Raji (cell line): ENCODE data around the gene MS4A4A.

Experiments used
- POLR2A ChIP-seq: IDR thresholded peaks from 2 replicates; pipeline ENCODE4 v1.6.1; 2011; ENCODE audit warnings: low read depth, low read length, control low read depth; ENCODE audit not compliant: insufficient read depth

MS4A4A gene

GRCh38 chr11:60280412-60280811 is at the start of gene MS4A4A:
TSS of gene MS4A4A (plus strand) at chr11:60280666. CDS start at chr11:60280676, 10 bp downstream.
- no peak for TF ChIP-seq POLR2A

GRCh38 chr11:60230681-60231080 is 49.8 kb upstream of the MS4A4A start:
- no peak for TF ChIP-seq POLR2A

GRCh38 chr11:60235321-60235720 is 45.1 kb upstream of the MS4A4A start:
- no peak for TF ChIP-seq POLR2A

- TF ChIP-seq POLR2A: no peak
Measured at GRCh38 chr11:60240662-60241061, 39.8 kb upstream of the MS4A4A start.

GRCh38 chr11:60241786-60242185 is 38.7 kb upstream of the MS4A4A start:
- no peak for TF ChIP-seq POLR2A

- TF ChIP-seq POLR2A: no peak
Measured at GRCh38 chr11:60242740-60243239, 37.7 kb upstream of the MS4A4A start, which contains the start of gene MS4A4E. TSS of gene MS4A4E (minus strand) at chr11:60243137. CDS start at chr11:60230055, 13,082 bp downstream.

- TF ChIP-seq POLR2A: no peak
Measured at GRCh38 chr11:60251485-60252212, 28.8 kb upstream of the MS4A4A start.

GRCh38 chr11:60252213-60253108 is 28.0 kb upstream of the MS4A4A start:
- no peak for TF ChIP-seq POLR2A

GRCh38 chr11:60257956-60258722 is 22.3 kb upstream of the MS4A4A start:
- no peak for TF ChIP-seq POLR2A

GRCh38 chr11:60261014-60261413 is 19.5 kb upstream of the MS4A4A start:
- no peak for TF ChIP-seq POLR2A

- no peak for TF ChIP-seq POLR2A
Measured at GRCh38 chr11:60263402-60263801, 17.1 kb upstream of the MS4A4A start.

GRCh38 chr11:60264644-60265043 is 15.8 kb upstream of the MS4A4A start:
- TF ChIP-seq POLR2A: no peak

- no peak for TF ChIP-seq POLR2A
Measured at GRCh38 chr11:60265373-60266214, 14.9 kb upstream of the MS4A4A start.

GRCh38 chr11:60274416-60274815 is 6.0 kb upstream of the MS4A4A start:
- TF ChIP-seq POLR2A: no peak
